Measurements from ENCODE around the gene KCNQ1.

Gene KCNQ1

DNA sequence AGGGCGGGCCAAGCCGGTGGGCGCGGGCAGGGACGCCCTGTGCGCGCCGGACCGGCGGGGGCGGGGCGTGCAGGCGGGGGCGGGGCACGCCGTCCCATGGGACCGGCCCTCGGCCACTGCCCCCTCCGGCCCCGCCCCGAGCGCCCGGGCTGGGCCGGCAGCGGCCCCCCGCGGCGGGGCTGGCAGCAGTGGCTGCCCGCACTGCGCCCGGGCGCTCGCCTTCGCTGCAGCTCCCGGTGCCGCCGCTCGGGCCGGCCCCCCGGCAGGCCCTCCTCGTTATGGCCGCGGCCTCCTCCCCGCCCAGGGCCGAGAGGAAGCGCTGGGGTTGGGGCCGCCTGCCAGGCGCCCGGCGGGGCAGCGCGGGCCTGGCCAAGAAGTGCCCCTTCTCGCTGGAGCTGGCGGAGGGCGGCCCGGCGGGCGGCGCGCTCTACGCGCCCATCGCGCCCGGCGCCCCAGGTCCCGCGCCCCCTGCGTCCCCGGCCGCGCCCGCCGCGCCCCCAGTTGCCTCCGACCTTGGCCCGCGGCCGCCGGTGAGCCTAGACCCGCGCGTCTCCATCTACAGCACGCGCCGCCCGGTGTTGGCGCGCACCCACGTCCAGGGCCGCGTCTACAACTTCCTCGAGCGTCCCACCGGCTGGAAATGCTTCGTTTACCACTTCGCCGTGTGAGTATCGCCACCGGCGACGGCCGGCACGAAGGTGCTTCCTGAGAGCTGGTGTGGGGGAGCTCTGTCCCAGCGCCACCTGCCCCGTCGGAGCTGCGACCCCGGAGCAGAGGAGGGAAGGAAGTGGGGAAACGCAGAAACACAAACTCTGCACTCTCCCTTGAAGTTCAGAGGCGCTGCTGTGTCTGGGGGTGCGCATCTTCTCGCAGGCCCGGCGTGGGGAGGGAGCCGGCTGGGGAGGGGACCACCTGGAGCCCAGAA is at the start of gene KCNQ1:
Gene KCNQ1, plus strand, starts transcription at position 188 of the 925 bp plus-strand sequence. Its CDS starts 91 bp downstream, at position 279.
- TF ChIP-seq, protein P1, sequence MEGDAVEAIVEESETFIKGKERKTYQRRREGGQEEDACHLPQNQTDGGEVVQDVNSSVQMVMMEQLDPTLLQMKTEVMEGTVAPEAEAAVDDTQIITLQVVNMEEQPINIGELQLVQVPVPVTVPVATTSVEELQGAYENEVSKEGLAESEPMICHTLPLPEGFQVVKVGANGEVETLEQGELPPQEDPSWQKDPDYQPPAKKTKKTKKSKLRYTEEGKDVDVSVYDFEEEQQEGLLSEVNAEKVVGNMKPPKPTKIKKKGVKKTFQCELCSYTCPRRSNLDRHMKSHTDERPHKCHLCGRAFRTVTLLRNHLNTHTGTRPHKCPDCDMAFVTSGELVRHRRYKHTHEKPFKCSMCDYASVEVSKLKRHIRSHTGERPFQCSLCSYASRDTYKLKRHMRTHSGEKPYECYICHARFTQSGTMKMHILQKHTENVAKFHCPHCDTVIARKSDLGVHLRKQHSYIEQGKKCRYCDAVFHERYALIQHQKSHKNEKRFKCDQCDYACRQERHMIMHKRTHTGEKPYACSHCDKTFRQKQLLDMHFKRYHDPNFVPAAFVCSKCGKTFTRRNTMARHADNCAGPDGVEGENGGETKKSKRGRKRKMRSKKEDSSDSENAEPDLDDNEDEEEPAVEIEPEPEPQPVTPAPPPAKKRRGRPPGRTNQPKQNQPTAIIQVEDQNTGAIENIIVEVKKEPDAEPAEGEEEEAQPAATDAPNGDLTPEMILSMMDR (IDR thresholded peaks at IDR 0.05) = 0 out of 2 replicates have a peak, but pooled peaks have one; percentile 12

- TF ChIP-seq, protein P1 (IDR thresholded peaks at IDR 0.05) = no peak
These were observed 49.5 kb upstream of the KCNQ1 start for GRCh38 chr11:2395211-2395730.

GRCh38 chr11:2395856-2396255 is 49.0 kb upstream of the KCNQ1 start:
- TF ChIP-seq, protein P1 (IDR thresholded peaks at IDR 0.05) = no peak

- TF ChIP-seq, protein P1 (IDR thresholded peaks at IDR 0.05) = no peak
These were observed 48.3 kb upstream of the KCNQ1 start for GRCh38 chr11:2396471-2396870.

DNA sequence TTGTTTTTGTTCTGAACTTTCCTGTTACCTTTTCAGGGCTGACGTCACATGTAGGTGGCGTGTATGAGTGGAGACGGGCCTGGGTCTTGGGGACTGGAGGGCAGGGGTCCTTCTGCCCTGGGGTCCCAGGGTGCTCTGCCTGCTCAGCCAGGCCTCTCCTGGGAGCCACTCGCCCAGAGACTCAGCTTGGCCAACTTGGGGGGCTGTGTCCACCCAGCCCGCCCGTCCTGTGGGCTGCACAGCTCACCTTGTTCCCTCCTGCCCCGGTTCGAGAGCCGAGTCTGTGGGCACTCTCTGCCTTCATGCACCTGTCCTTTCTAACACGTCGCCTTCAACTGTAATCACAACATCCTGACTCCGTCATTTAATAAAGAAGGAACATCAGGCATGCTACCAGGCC is 47.8 kb upstream of the KCNQ1 start:
- TF ChIP-seq, protein P1 (IDR thresholded peaks at IDR 0.05) = no peak

GRCh38 chr11:2398664-2399355 is 46.0 kb upstream of the KCNQ1 start:
- TF ChIP-seq, protein P1 (IDR thresholded peaks at IDR 0.05) = no peak

DNA sequence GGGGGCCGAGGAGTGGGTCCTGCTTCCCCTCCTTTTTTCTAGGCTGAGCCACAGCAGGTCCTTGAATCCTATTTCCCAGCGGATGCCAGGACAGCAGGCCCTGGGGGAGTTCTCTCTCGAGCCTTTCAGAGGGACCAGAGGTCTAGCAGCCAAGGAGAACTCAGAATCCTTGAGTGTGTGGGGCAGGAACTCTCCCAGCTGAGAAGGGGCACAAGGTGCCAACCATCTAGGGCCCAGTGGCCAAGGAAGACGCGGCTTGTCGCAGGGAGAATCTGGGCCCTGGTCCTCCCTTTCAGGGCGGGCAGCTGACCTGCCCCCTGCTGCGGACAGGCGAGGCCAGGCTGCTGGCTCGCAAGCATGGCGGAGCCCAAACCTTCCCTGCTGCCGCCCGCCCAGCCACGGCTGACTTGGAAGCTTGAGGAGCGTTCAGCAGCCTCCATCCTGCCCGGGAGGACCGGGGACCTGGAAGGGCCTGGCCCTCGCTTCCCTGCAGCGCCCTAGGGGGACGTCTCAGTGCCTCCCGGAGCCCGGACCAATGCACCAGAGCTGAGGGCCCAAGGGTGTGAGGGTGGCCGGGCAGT is 45.2 kb upstream of the KCNQ1 start:
- TF ChIP-seq, protein P1 (IDR thresholded peaks at IDR 0.05) = no peak
